Loucy (cell line): ENCODE measurements around the gene ATG10.

ENCODE experiments used
- H2AFZ ChIP-seq: fragments of 200-600 bp; sonication (generic); 2 replicates; pipeline ENCODE4 v1.6.0; 2016; ENCODE audit warnings: antibody characterized with exemption, mild to moderate bottlenecking, low read length, moderate library complexity
- H3F3A ChIP-seq: fragments of 200-600 bp; 2 replicates; pipeline ENCODE4 v1.6.0; 2016; ENCODE audit warnings: antibody characterized with exemption, low read depth, mild to moderate bottlenecking
- H3K27me3 ChIP-seq: fragments of 200-600 bp; sonication (generic); 2 replicates; pipeline ENCODE4 v1.6.1; 2014; ENCODE audit warnings: low read length, mild to moderate bottlenecking; ENCODE audit not compliant: insufficient read depth, poor library complexity, severe bottlenecking
- H3K36me3 ChIP-seq: fragments of 200-600 bp; sonication (generic); 2 replicates; pipeline ENCODE4 v1.6.1; 2016; ENCODE audit warnings: low read length; ENCODE audit not compliant: insufficient read depth
- H3K4me1 ChIP-seq: fragments of 200-600 bp; sonication (generic); 2 replicates; pipeline ENCODE4 v1.5.1; 2014; ENCODE audit warnings: low read length, mild to moderate bottlenecking; ENCODE audit not compliant: insufficient read depth, poor library complexity, severe bottlenecking
- H3K4me2 ChIP-seq: fragments of 200-600 bp; sonication (generic); 2 replicates; pipeline ENCODE4 v1.6.0; 2014; ENCODE audit warnings: antibody characterized with exemption, low read length, low read depth, mild to moderate bottlenecking; ENCODE audit not compliant: poor library complexity, severe bottlenecking
- H3K4me3 ChIP-seq: fragments of 200-600 bp; sonication (generic); 2 replicates; pipeline ENCODE4 v1.5.1; 2014; ENCODE audit warnings: low read length, mild to moderate bottlenecking, mixed read lengths; ENCODE audit not compliant: poor library complexity, severe bottlenecking
- H3K79me2 ChIP-seq: fragments of 200-600 bp; sonication (generic); 2 replicates; pipeline ENCODE4 v1.6.1; 2014; ENCODE audit warnings: low read length; ENCODE audit not compliant: insufficient read depth
- H3K9ac ChIP-seq: fragments of 200-600 bp; sonication (generic); 2 replicates; pipeline ENCODE4 v1.6.0; 2014; ENCODE audit warnings: mild to moderate bottlenecking, low read depth, low read length, moderate library complexity; ENCODE audit not compliant: poor library complexity, severe bottlenecking
- H3K9me2 ChIP-seq: fragments of 200-600 bp; sonication (generic); replicated peaks from 2 replicates; pipeline ENCODE4 v1.6.1; 2016; ENCODE audit warnings: low read depth, low read length, mixed read lengths
- H3K9me3 ChIP-seq: fragments of 200-600 bp; sonication (generic); 2 replicates; pipeline ENCODE4 v1.6.1; 2014; ENCODE audit warnings: mild to moderate bottlenecking, antibody characterized with exemption, low read length, low read depth; ENCODE audit not compliant: insufficient read depth
- H4K20me1 ChIP-seq: fragments of 200-600 bp; sonication (generic); 2 replicates; pipeline ENCODE4 v1.6.0; 2014; ENCODE audit warnings: antibody characterized with exemption, low read length, mild to moderate bottlenecking; ENCODE audit not compliant: insufficient read depth, poor library complexity, severe bottlenecking
- CTCF ChIP-seq: fragments of 200-600 bp; sonication (generic); conservative IDR thresholded peaks from 2 replicates; pipeline ENCODE4 v1.5.1; 2014; ENCODE audit warnings: mild to moderate bottlenecking, antibody characterized with exemption, low read length
- EZH2phosphoT487 ChIP-seq: fragments of 200-600 bp; IDR thresholded peaks from 2 replicates; pipeline ENCODE4 v1.6.1; 2018; ENCODE audit warnings: antibody characterized with exemption, mild to moderate bottlenecking, moderate library complexity, borderline replicate concordance

The ATG10 gene

GRCh38 chr5:82217917-82218316 lies 246.1 kb downstream of the ATG10 start:
- H3K79me2 ChIP-seq: no peaks in the 10 kb centered on the region
- H3K4me2 ChIP-seq: no peak overlapping the region
- no peaks in the 10 kb centered on the region for H3F3A ChIP-seq
- H3K9me3 ChIP-seq: no peaks in the 10 kb centered on the region
- no peaks in the 10 kb centered on the region for H3K9me2 ChIP-seq
- no peaks in the 10 kb centered on the region for H3K36me3 ChIP-seq
- H3K9ac ChIP-seq: no peak overlapping the region
- H4K20me1 ChIP-seq: no peaks in the 10 kb centered on the region
- H3K27me3 ChIP-seq: no peaks in the 10 kb centered on the region
- H3K4me1 ChIP-seq: peaks cover 5% of the 10 kb centered on the region
- H3K4me3 ChIP-seq: no peak overlapping the region
- TF ChIP-seq CTCF: no peak
- no peak for TF ChIP-seq EZH2phosphoT487
- H2AFZ ChIP-seq: no peak overlapping the region

DNA sequence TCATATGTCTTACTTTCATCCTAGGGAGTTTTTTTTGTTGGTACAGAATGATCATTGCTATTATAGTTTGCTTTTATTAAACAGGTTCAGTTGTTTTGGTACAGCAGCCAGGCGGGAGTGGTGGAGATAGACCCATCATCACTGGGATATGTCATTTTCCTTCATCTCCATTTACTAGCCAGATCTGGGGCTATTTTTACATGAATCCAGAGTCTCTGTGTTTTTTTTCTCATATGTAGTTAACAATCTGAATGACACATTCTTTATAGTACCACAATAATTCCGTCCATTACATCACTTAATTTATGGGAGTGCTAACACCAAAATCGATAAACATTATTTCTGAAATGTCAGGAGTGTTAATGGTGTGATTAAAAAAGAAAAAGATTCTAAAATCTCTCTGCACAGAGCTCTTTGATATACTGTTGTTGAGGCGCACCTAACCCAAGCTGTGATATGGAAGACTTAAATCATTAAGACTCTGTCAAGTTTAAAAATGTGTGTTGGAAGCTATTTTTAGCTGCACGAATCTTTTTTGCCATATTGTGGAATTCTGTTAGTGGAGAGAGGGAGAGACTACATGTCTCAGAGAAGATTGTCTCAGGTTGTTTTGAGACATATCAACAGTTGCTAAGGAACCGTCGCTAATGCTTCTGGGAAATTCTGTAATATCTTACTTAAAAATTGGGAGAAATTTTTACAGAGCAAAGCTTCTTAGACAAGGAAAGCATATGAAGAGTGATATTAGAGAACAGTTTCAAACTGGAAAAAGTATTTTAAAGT lies 246.7 kb downstream of the ATG10 start:
- TF ChIP-seq EZH2phosphoT487: no peak
- TF ChIP-seq CTCF: no peak
- Histone ChIP-seq H2AFZ (no peak overlapping the region), H3K9me2 (no peaks in the 10 kb centered on the region), H3K27me3 (no peaks in the 10 kb centered on the region), H3K79me2 (no peaks in the 10 kb centered on the region), H3K4me2 (no peak overlapping the region), H4K20me1 (no peaks in the 10 kb centered on the region), H3K36me3 (no peaks in the 10 kb centered on the region), H3K4me1 (peaks cover 7% of the 10 kb centered on the region), H3F3A (no peaks in the 10 kb centered on the region), H3K9me3 (no peaks in the 10 kb centered on the region), H3K9ac (no peak overlapping the region), H3K4me3 (no peak overlapping the region)

GRCh38 chr5:82221020-82221419 lies 249.2 kb downstream of the ATG10 start:
- Histone ChIP-seq H3K9me3 (no peaks in the 10 kb centered on the region), H3K4me2 (no peak overlapping the region), H3K27me3 (no peaks in the 10 kb centered on the region), H3K9ac (no peak overlapping the region), H3K9me2 (no peaks in the 10 kb centered on the region), H2AFZ (no peak overlapping the region), H3K36me3 (no peaks in the 10 kb centered on the region), H3K4me1 (peaks cover 11% of the 10 kb centered on the region), H3F3A (no peaks in the 10 kb centered on the region), H3K4me3 (no peak overlapping the region), H4K20me1 (no peaks in the 10 kb centered on the region), H3K79me2 (no peaks in the 10 kb centered on the region)
- TF ChIP-seq CTCF (no peak), EZH2phosphoT487 (no peak)
